H1 (cell line): ENCODE measurements around the gene TARS3. TPM values are rescaled to one million over a fixed set of nuclear protein-coding genes. Genes with fewer than 3 reads are reported as not detected.
A peak's percentile ranks its signal among the peaks of the same experiment; 100 is the strongest.

Experiments
- CTCF ChIA-PET: fragments of 300-600 bp; sonication (Branson Sonifier 250); formaldehyde crosslinking; loops from one replicate; lab custom pipeline; 2021; ENCODE audit not compliant: partially characterized antibody; lab: Charles Lee
- POLR2A ChIA-PET: fragments of 300-600 bp; sonication (Branson Sonifier 250); formaldehyde crosslinking; loops from one replicate; lab custom pipeline; 2021; ENCODE audit warnings: inconsistent platforms; ENCODE audit not compliant: partially characterized antibody; lab: Charles Lee
- DNase-seq, 2 experiments: peaks; one replicate each; pipeline versions ENCODE4 v3.0.0 to v3.0.0-alpha.2; 2010 to 2022; ENCODE audit warnings: low spot score in 2 of 2, low read depth in 1 of 2, mixed read lengths in 1 of 2
- FAIRE-seq: peaks from 2 replicates; lab custom pipeline; 2011; peaks lifted over from hg19 to GRCh38; lab: Jason Lieb, UNC
- H2AFZ ChIP-seq: 2 replicates; pipeline ENCODE4 v1.8.1; 2012; ENCODE audit warnings: low read length, inconsistent platforms
- H2AK5ac ChIP-seq: 2 replicates; pipeline ENCODE4 v1.6.1; 2013; ENCODE audit warnings: low read depth, low read length
- H2BK120ac ChIP-seq: replicated peaks from 2 replicates; pipeline ENCODE3; 2013; ENCODE audit warnings: low read depth, low read length, inconsistent platforms
- H2BK12ac ChIP-seq: 2 replicates; pipeline ENCODE4 v1.6.1; 2013; ENCODE audit warnings: low read depth, low read length
- H2BK15ac ChIP-seq: 2 replicates; pipeline ENCODE4 v1.6.1; 2013; ENCODE audit warnings: low read length
- H2BK20ac ChIP-seq: 2 replicates; pipeline ENCODE4 v1.6.1; 2013; ENCODE audit warnings: low read length
- H2BK5ac ChIP-seq: 2 replicates; pipeline ENCODE4 v1.6.1; 2013; ENCODE audit warnings: low read depth, low read length
- H3K14ac ChIP-seq: 2 replicates; pipeline ENCODE4 v1.6.1; 2013; ENCODE audit warnings: inconsistent platforms; ENCODE audit not compliant: insufficient read length
- H3K18ac ChIP-seq: 2 replicates; pipeline ENCODE4 v1.6.1; 2013; ENCODE audit warnings: low read length; ENCODE audit errors: extremely low read depth
- H3K23ac ChIP-seq: 2 replicates; pipeline ENCODE4 v1.6.1; 2013; ENCODE audit warnings: inconsistent platforms; ENCODE audit not compliant: insufficient read length
- H3K23me2 ChIP-seq: 2 replicates; pipeline ENCODE4 v1.6.1; 2013; ENCODE audit warnings: low read depth, low read length
- H3K27ac ChIP-seq: 2 replicates; pipeline ENCODE4 v1.6.1; 2011; ENCODE audit warnings: low read depth, low read length, inconsistent platforms
- H3K27me3 ChIP-seq, 4 experiments: replicated peaks in 1 of 4; 1 replicate in 1 of 4; 2 replicates in 3 of 4; pipeline versions ENCODE4 v1.6.1 to v1.8.1; 2011 to 2013; ENCODE audit warnings: low read length in 3 of 4, mild to moderate bottlenecking in 3 of 4, inconsistent platforms in 2 of 4, mixed read lengths in 2 of 4, moderate library complexity in 1 of 4; ENCODE audit not compliant: control insufficient read depth in 3 of 4, insufficient read depth in 3 of 4; ENCODE audit errors: extremely low read depth in 1 of 4
- H3K36me3 ChIP-seq, 4 experiments: 2 replicates each; pipeline versions ENCODE4 v1.6.1 to v1.8.1; 2011 to 2013; ENCODE audit warnings: mild to moderate bottlenecking in 4 of 4, low read length in 3 of 4, moderate library complexity in 2 of 4, control low read depth in 1 of 4, inconsistent platforms in 1 of 4; ENCODE audit not compliant: insufficient read depth in 4 of 4, control insufficient read depth in 2 of 4
- H3K4ac ChIP-seq: replicated peaks from 2 replicates; pipeline ENCODE3; 2013; ENCODE audit warnings: low read length, low read depth, mixed read lengths, inconsistent platforms; ENCODE audit not compliant: insufficient read length
- H3K4me1 ChIP-seq, 4 experiments: replicated peaks in 1 of 4; 1 replicate in 1 of 4; 2 replicates in 3 of 4; pipeline versions ENCODE4 v1.6.1 to v1.8.1; 2011 to 2013; ENCODE audit warnings: low read length in 3 of 4, inconsistent platforms in 2 of 4, mixed read lengths in 1 of 4; ENCODE audit not compliant: insufficient read depth in 4 of 4, control insufficient read depth in 3 of 4
- H3K4me2 ChIP-seq, 2 experiments: 2 replicates each; pipeline versions ENCODE4 v1.6.1 to v1.8.1; 2011 to 2013; ENCODE audit warnings: low read depth in 2 of 2, low read length in 2 of 2, control low read depth in 1 of 2, inconsistent platforms in 1 of 2, mild to moderate bottlenecking in 1 of 2; ENCODE audit not compliant: insufficient read depth in 1 of 2
- H3K4me3 ChIP-seq, 4 experiments: fragments of 200-600, 300-600 bp in 1 of 4; sonication (generic), shearing (Covaris generic), sonication (Bioruptor Twin) in 1 of 4; 2 replicates each; pipeline versions ENCODE4 v1.5.1 to v1.8.1; 2011 to 2016; ENCODE audit warnings: low read length in 4 of 4, low read depth in 3 of 4, control low read depth in 2 of 4, inconsistent platforms in 2 of 4, mild to moderate bottlenecking in 2 of 4, mixed read lengths in 1 of 4, moderate library complexity in 1 of 4; ENCODE audit not compliant: insufficient read depth in 2 of 4; ENCODE audit errors: extremely low read depth in 1 of 4
- H3K56ac ChIP-seq: replicated peaks from 2 replicates; pipeline ENCODE3; 2013; ENCODE audit warnings: low read depth, mild to moderate bottlenecking, mixed read lengths, low read length, inconsistent platforms; ENCODE audit not compliant: insufficient read length
- H3K79me1 ChIP-seq: 2 replicates; pipeline ENCODE4 v1.6.1; 2013; ENCODE audit warnings: low read depth, low read length, control low read depth
- H3K79me2 ChIP-seq, 2 experiments: 2 replicates each; pipeline versions ENCODE4 v1.6.1 to v1.8.1; 2012 to 2013; ENCODE audit warnings: low read length in 2 of 2, mild to moderate bottlenecking in 2 of 2, inconsistent platforms in 1 of 2; ENCODE audit not compliant: insufficient read depth in 2 of 2, control insufficient read depth in 1 of 2
- H3K9ac ChIP-seq, 4 experiments: replicated peaks in 1 of 4; 1 replicate in 1 of 4; 2 replicates in 3 of 4; pipeline versions ENCODE4 v1.6.1 to v1.8.1; 2011 to 2013; ENCODE audit warnings: low read depth in 3 of 4, low read length in 3 of 4, control low read depth in 2 of 4, mild to moderate bottlenecking in 2 of 4, moderate library complexity in 2 of 4, inconsistent platforms in 1 of 4; ENCODE audit errors: extremely low read depth in 1 of 4
- H3K9me3 ChIP-seq, 2 experiments: 2 replicates each; pipeline versions ENCODE4 v1.6.1 to v1.8.1; 2012 to 2013; ENCODE audit warnings: mild to moderate bottlenecking in 2 of 2, moderate library complexity in 2 of 2, control low read depth in 1 of 2, inconsistent platforms in 1 of 2, low read depth in 1 of 2, low read length in 1 of 2, mixed read lengths in 1 of 2; ENCODE audit not compliant: insufficient read depth in 2 of 2
- H4K20me1 ChIP-seq, 2 experiments: replicated peaks in 1 of 2; 2 replicates each; pipeline versions ENCODE3 to v1.8.1; 2011 to 2013; ENCODE audit warnings: inconsistent platforms in 2 of 2, low read length in 2 of 2, mild to moderate bottlenecking in 1 of 2; ENCODE audit not compliant: insufficient read depth in 2 of 2, control insufficient read depth in 1 of 2
- H4K5ac ChIP-seq: 2 replicates; pipeline ENCODE4 v1.6.1; 2013; ENCODE audit warnings: low read length, low read depth, mixed read lengths, inconsistent platforms; ENCODE audit not compliant: insufficient read length
- H4K8ac ChIP-seq: 2 replicates; pipeline ENCODE4 v1.8.0; 2013; ENCODE audit warnings: mild to moderate bottlenecking, moderate library complexity, low read length, inconsistent platforms; ENCODE audit not compliant: insufficient read depth; ENCODE audit errors: extremely low read depth
- H4K91ac ChIP-seq: replicated peaks from 2 replicates; pipeline ENCODE3; 2013; ENCODE audit warnings: low read length, mixed read lengths, inconsistent platforms; ENCODE audit not compliant: insufficient read length
- BCL11A ChIP-seq, 2 experiments: IDR thresholded peaks; one replicate each; pipeline ENCODE4 v1.6.1; 2011; ENCODE audit warnings: low read depth in 2 of 2, low read length in 2 of 2, mild to moderate bottlenecking in 2 of 2
- BRCA1 ChIP-seq: IDR thresholded peaks from 2 replicates; pipeline ENCODE4 v1.6.1; 2012; ENCODE audit warnings: low read depth, low read length, improper control_type of control experiment
- E2F6 ChIP-seq: IDR thresholded peaks from 2 replicates; pipeline ENCODE4 v1.6.1; 2012; ENCODE audit warnings: inconsistent platforms
- EGR1 ChIP-seq: IDR thresholded peaks from 2 replicates; pipeline ENCODE4 v1.6.1; 2011; ENCODE audit warnings: low read depth, low read length, borderline replicate concordance
- EP300 ChIP-seq, 2 experiments: IDR thresholded peaks; 1 replicate in 1 of 2; 2 replicates in 1 of 2; pipeline ENCODE4 v1.6.1; 2011 to 2012; ENCODE audit warnings: low read depth in 2 of 2, low read length in 2 of 2, mild to moderate bottlenecking in 2 of 2, borderline replicate concordance in 1 of 2, inconsistent platforms in 1 of 2, moderate library complexity in 1 of 2
- GABPA ChIP-seq: IDR thresholded peaks from 2 replicates; pipeline ENCODE4 v1.6.1; 2011; ENCODE audit warnings: mild to moderate bottlenecking, low read length, moderate library complexity, borderline replicate concordance; ENCODE audit not compliant: insufficient read depth
- WGBS, 2 experiments: shearing (Covaris generic) in 1 of 2; methylation state at CpG; one replicate each; pipeline versions ENCODE4 v1.1.6 to v1.1.7; 2013 to 2015; ENCODE audit warnings: low lambda C conversion rate in 2 of 2, mixed read lengths in 2 of 2, inconsistent platforms in 1 of 2, low coverage in 1 of 2, missing lambda C conversion rate in 1 of 2; ENCODE audit not compliant: insufficient replicate concordance in 2 of 2, insufficient coverage in 1 of 2, insufficient read length in 1 of 2; ENCODE audit errors: extremely low coverage in 1 of 2, missing lambda C conversion rate in 1 of 2; 5-methylcytosine and 5-hydroxymethylcytosine counted together
- polyA plus RNA-seq, 7 experiments: library from polyadenylated mRNA; depleted of rRNA in 3 of 7; stranded (reverse) in 5 of 7; unstranded in 2 of 7; fragments of >200 nt in 5 of 7; fragments of 200-250 nt in 2 of 7; gene quantifications; 1 replicate in 5 of 7; 2 replicates in 1 of 7; 4 replicates in 1 of 7; pipeline versions ENCODE4 v1.2.1 to v1.2.3, GENCODE V29; 2011 to 2013; ENCODE audit warnings: missing spikeins in 2 of 7, mixed read lengths in 2 of 7
- total RNA-seq: library from RNA; stranded (reverse); fragmentation: NEBNext Ultra II Directional; extraction: Animal tissue kit (Norgen Biotek cat#: 25700); gene quantifications from 2 replicates; pipeline ENCODE4 v1.2.1, GENCODE V29; 2021

TARS3 gene
- total and polyA plus RNA-seq, 2 of the 8 experiments (the other 6 are each of a cell fraction or from before 2014, with no cell fraction given), result 2.1 to 13.9 TPM

- WGBS, 2 experiments, result 56% methylated on average over 40 of the region's 42 CpGs; no CpG with 5 or more reads in 1 of the 2 experiments
- no peak for FAIRE-seq
- TF ChIP-seq BCL11A (IDR thresholded peaks at IDR 0.05; ENCODE audit: low read depth in 2 of 2, low read length in 2 of 2), result no peak
- no peak for TF ChIP-seq BRCA1
- no peak for TF ChIP-seq GABPA
- no peak for TF ChIP-seq EGR1
- peak; percentile 0; the same call in 1 of the 2 replicates for TF ChIP-seq E2F6
- no peak for TF ChIP-seq EP300 (IDR thresholded peaks at IDR 0.05; ENCODE audit: borderline replicate concordance in 1 of 2, low read depth in 2 of 2, low read length in 2 of 2)
Measured at GRCh38 chr15:101652786-101653430, 71.4 kb downstream of the TARS3 start.

More at GRCh38 chr15:101652786-101653430, 71.4 kb downstream of the TARS3 start:
- H3K36me3 ChIP-seq, result peaks cover 0 to 15% (median 4%) of the 10 kb centered on the region in 4 experiments; a peak in 2 of 8 replicates
- no peaks in the 10 kb centered on the region for H3K79me1 ChIP-seq
- peak overlapping the region; percentile 45 to 73 (median 67); a peak in 6 of 7 replicates for H3K9ac ChIP-seq
- H3K56ac ChIP-seq, result no peak overlapping the region
- H3K14ac ChIP-seq, result no peak overlapping the region
- peak overlapping the region; percentile 90 for H2BK120ac ChIP-seq
- no peak overlapping the region; the same call in 1 of the 2 replicates for H2AFZ ChIP-seq
- DNase-seq, result no peak
- H3K4me2 ChIP-seq, result peak overlapping the region; percentile 68 to 87
- peak overlapping the region; percentile 87 to 98 (median 95) for H3K4me3 ChIP-seq
- H2BK20ac ChIP-seq, result no peak overlapping the region
- H4K8ac ChIP-seq, result peak overlapping the region; percentile 98
- no peak overlapping the region for H2BK12ac ChIP-seq
- no peak overlapping the region for H3K27ac ChIP-seq
- peaks cover 0 to 3% (median 0%) of the 10 kb centered on the region in 4 experiments; a peak in 2 of 7 replicates for H3K4me1 ChIP-seq
- H4K5ac ChIP-seq, result peak overlapping the region; percentile 93
- no peak overlapping the region for H2AK5ac ChIP-seq
- no peaks in the 10 kb centered on the region; a peak in 1 of 7 replicates for H3K27me3 ChIP-seq
- no peak overlapping the region for H4K91ac ChIP-seq
- ChIA-PET POLR2A (interaction anchor here (0.7 to 1.3 kb wide), 3 partner anchors 20 to 738 kb away, joined by 3 read pairs; partner anchors contain the start of gene SNRPA1), CTCF (interaction anchor here (0.9 to 3.9 kb wide), 5 partner anchors 12 to 365 kb away, joined by 3 to 27 read pairs (median 9); no protein-coding TSS in a partner anchor)
- H3K4ac ChIP-seq, result peak overlapping the region; percentile 91
- peaks cover 7% of the 10 kb centered on the region in 2 experiments; a peak in 2 of 4 replicates for H3K9me3 ChIP-seq
- H3K23me2 ChIP-seq, result peaks cover 2% of the 10 kb centered on the region; the same call in 1 of the 2 replicates
- peaks cover 0 to 27% of the 10 kb centered on the region in 2 experiments; a peak in 2 of 4 replicates for H3K79me2 ChIP-seq
- H2BK15ac ChIP-seq, result no peak overlapping the region; the same call in 1 of the 2 replicates
- peak overlapping the region; percentile 96 for H3K18ac ChIP-seq
- H4K20me1 ChIP-seq, result no peaks in the 10 kb centered on the region
- H3K23ac ChIP-seq, result no peak overlapping the region
- peak overlapping the region; percentile 90 for H2BK5ac ChIP-seq
